NCI-H2107 treated with DMSO at 0.1 percent for 48 hours (cell line): ENCODE measurements around the gene SLF2.

ENCODE experiments used
- DNase-seq: peaks from one replicate; lab custom pipeline; 2025; ENCODE audit not compliant: unreplicated experiment; lab: John Stamatoyannopoulos, UW

SLF2 gene

DNA sequence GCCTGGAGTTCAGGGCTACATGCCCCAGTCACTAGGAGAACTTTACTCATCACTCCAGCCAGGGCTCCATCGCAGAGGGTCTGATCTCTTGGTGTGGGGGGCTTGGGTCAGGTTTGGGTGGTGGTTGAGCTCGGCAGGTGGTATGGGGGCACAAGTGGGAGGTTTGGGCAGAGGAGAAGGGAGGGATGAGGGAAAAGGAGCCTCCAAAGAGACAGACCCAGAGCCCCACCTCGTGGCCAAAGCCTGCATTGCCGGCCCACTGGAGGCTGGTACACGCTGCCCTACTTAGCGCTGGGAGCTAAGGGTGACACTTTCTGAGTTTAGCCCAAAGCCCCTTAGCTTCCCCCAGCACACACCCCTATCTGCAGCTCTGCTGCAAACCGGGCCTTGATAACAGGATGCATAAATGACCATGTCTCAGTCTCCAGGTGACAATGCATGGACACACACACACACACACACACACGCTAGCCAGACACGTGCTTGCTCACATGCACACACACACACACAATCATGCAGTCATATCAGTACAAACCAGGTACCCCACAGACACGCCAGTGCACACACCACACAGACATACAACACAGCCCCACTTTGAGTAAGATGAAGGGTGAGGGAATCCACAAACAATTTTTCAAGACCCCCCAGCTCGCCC lies 101.6 kb downstream of the SLF2 start:
- DNase-seq = no peak
